PC-3 (cell line): ENCODE measurements around the gene OR4A47.
"Not testable (repeated sequence)": the region's sequence is repeated elsewhere in the genome, so short reads cannot be mapped to it uniquely, and the experiment has no call there.

Source experiments
- CTCF ChIP-seq: fragments of 300-600 bp; sonication (generic); conservative IDR thresholded peaks from 2 replicates; pipeline ENCODE4 v1.5.1; 2017; ENCODE audit warnings: antibody characterized with exemption, low read depth, mild to moderate bottlenecking, low read length
- EZH2 ChIP-seq: fragments of 300-600 bp; sonication (generic); IDR thresholded peaks from one replicate; pipeline ENCODE4 v1.6.1; 2017; ENCODE audit warnings: antibody characterized with exemption, mild to moderate bottlenecking, low read length; ENCODE audit not compliant: unreplicated experiment
- EZH2phosphoT487 ChIP-seq: fragments of 300-600 bp; sonication (generic); IDR thresholded peaks from 2 replicates; pipeline ENCODE4 v1.6.1; 2018; ENCODE audit warnings: mild to moderate bottlenecking, antibody characterized with exemption, low read length, borderline replicate concordance

GRCh38 chr11:48474703-48475102, 13.9 kb upstream of the OR4A47 start:
- TF ChIP-seq CTCF, EZH2phosphoT487, EZH2: not testable (repeated sequence)
